ENCODE data around the gene ULK1. TPM values are rescaled to one million over a fixed set of nuclear protein-coding genes. Genes with fewer than 3 reads are reported as not detected.
A peak's percentile ranks its signal among the peaks of the same experiment; 100 is the strongest.

Gene ULK1
- polyA plus RNA-seq, 1 donor from 2014 or later = 19.0 TPM

- no peak overlapping the region for H2AFZ ChIP-seq (ENCODE audit: low read depth, low read length)
- H3K36me3 ChIP-seq (ENCODE audit: insufficient read depth, low read length) = no peaks in the 10 kb centered on the region
- no peaks in the 10 kb centered on the region for H3K79me2 ChIP-seq (replicated peaks; ENCODE audit: insufficient read depth, low read length)
Observed at GRCh38 chr12:131919051-131919347, 24.6 kb downstream of the ULK1 start.

DNA sequence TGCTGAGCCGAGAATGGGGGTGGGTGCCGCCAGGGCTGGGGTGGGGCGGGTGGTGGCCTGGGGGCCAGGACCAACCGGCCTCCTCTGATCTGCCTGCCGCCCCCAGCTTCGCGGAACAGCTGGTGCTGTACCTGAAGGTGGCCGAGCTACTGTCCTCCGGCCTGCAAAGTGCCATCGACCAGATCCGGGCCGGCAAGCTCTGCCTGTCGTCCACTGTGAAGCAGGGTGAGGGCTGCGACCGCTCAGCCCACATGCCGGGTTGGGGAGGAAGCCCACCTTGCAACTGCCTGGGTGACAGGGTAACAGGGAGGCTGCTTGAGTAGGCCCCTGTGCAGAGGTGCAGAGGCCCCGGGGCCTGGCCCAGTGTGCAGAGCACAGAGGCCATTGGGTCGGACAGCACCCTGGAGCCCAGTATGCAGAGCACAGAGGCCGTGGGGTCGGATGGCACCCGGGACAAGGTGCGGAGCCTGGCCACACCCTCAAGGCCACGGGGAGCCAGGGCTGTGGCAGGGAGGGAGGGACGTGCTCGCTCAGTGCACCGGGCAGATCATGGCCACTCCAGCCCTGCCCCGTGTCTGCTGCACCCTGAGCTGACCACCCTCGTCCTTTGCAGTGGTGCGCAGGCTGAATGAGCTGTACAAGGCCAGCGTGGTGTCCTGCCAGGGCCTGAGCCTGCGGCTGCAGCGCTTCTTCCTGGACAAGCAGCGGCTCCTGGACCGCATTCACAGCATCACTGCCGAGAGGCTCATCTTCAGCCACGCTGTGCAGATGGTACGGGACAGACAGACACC, 25.1 kb downstream of the ULK1 start:
- TF ChIP-seq POLR2AphosphoS5 (IDR thresholded peaks at IDR 0.05) = peak; percentile 8
- TF ChIP-seq RAD21 (conservative IDR thresholded peaks at IDR 0.05) = no peak
- H3K27ac ChIP-seq (ENCODE audit: low read length) = no peak overlapping the region
- H3K9me2 ChIP-seq (ENCODE audit: insufficient read depth, low read length) = no peaks in the 10 kb centered on the region
- no peak overlapping the region for H3K4me2 ChIP-seq (ENCODE audit: low read length)
- H2AFZ ChIP-seq (ENCODE audit: low read depth, low read length) = no peak overlapping the region
- H3K4me3 ChIP-seq (ENCODE audit: low read length) = no peak overlapping the region
- no peaks in the 10 kb centered on the region for H3K9me3 ChIP-seq (ENCODE audit: low read length)
- H3K9ac ChIP-seq (ENCODE audit: low read length) = no peak overlapping the region
- H4K20me1 ChIP-seq (ENCODE audit: insufficient read depth) = no peaks in the 10 kb centered on the region
- H3F3A ChIP-seq (ENCODE audit: insufficient read depth, low read length, poor library complexity, severe bottlenecking) = no peaks in the 10 kb centered on the region
- no peaks in the 10 kb centered on the region for H3K79me2 ChIP-seq (replicated peaks; ENCODE audit: insufficient read depth, low read length)
- H3K36me3 ChIP-seq (ENCODE audit: insufficient read depth, low read length) = no peaks in the 10 kb centered on the region
- H3K27me3 ChIP-seq (ENCODE audit: insufficient read depth, low read depth, low read length) = no peaks in the 10 kb centered on the region

More at GRCh38 chr12:131919051-131919347, 24.6 kb downstream of the ULK1 start:
- Histone ChIP-seq H3K9ac (ENCODE audit: low read length) (no peak overlapping the region), H3K4me2 (ENCODE audit: low read length) (no peak overlapping the region), H3F3A (ENCODE audit: insufficient read depth, low read length, poor library complexity, severe bottlenecking) (no peaks in the 10 kb centered on the region), H3K9me3 (ENCODE audit: low read length) (no peaks in the 10 kb centered on the region), H3K9me2 (ENCODE audit: insufficient read depth, low read length) (no peaks in the 10 kb centered on the region), H4K20me1 (ENCODE audit: insufficient read depth) (no peaks in the 10 kb centered on the region), H3K4me3 (ENCODE audit: low read length) (no peak overlapping the region), H3K27ac (ENCODE audit: low read length) (no peak overlapping the region), H3K27me3 (ENCODE audit: insufficient read depth, low read depth, low read length) (no peaks in the 10 kb centered on the region)
- TF ChIP-seq EP300 (conservative IDR thresholded peaks at IDR 0.05; ENCODE audit: poor library complexity, severe bottlenecking) (no peak), MXI1 (conservative IDR thresholded peaks at IDR 0.05; ENCODE audit: poor library complexity, severe bottlenecking) (no peak), SMC3 (conservative IDR thresholded peaks at IDR 0.05; ENCODE audit: poor library complexity) (no peak), RAD21 (conservative IDR thresholded peaks at IDR 0.05) (no peak), POLR2AphosphoS5 (IDR thresholded peaks at IDR 0.05) (no peak), TAF1 (IDR thresholded peaks at IDR 0.05; ENCODE audit: low read depth) (no peak), EZH2 (IDR thresholded peaks at IDR 0.05; ENCODE audit: borderline replicate concordance, insufficient read depth, low read length, poor library complexity, severe bottlenecking) (no peak)
- TF ChIP-seq, protein P1, sequence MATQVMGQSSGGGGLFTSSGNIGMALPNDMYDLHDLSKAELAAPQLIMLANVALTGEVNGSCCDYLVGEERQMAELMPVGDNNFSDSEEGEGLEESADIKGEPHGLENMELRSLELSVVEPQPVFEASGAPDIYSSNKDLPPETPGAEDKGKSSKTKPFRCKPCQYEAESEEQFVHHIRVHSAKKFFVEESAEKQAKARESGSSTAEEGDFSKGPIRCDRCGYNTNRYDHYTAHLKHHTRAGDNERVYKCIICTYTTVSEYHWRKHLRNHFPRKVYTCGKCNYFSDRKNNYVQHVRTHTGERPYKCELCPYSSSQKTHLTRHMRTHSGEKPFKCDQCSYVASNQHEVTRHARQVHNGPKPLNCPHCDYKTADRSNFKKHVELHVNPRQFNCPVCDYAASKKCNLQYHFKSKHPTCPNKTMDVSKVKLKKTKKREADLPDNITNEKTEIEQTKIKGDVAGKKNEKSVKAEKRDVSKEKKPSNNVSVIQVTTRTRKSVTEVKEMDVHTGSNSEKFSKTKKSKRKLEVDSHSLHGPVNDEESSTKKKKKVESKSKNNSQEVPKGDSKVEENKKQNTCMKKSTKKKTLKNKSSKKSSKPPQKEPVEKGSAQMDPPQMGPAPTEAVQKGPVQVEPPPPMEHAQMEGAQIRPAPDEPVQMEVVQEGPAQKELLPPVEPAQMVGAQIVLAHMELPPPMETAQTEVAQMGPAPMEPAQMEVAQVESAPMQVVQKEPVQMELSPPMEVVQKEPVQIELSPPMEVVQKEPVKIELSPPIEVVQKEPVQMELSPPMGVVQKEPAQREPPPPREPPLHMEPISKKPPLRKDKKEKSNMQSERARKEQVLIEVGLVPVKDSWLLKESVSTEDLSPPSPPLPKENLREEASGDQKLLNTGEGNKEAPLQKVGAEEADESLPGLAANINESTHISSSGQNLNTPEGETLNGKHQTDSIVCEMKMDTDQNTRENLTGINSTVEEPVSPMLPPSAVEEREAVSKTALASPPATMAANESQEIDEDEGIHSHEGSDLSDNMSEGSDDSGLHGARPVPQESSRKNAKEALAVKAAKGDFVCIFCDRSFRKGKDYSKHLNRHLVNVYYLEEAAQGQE (IDR thresholded peaks at IDR 0.05; ENCODE audit: borderline replicate concordance) = no peak
- TF ChIP-seq, protein P2, sequence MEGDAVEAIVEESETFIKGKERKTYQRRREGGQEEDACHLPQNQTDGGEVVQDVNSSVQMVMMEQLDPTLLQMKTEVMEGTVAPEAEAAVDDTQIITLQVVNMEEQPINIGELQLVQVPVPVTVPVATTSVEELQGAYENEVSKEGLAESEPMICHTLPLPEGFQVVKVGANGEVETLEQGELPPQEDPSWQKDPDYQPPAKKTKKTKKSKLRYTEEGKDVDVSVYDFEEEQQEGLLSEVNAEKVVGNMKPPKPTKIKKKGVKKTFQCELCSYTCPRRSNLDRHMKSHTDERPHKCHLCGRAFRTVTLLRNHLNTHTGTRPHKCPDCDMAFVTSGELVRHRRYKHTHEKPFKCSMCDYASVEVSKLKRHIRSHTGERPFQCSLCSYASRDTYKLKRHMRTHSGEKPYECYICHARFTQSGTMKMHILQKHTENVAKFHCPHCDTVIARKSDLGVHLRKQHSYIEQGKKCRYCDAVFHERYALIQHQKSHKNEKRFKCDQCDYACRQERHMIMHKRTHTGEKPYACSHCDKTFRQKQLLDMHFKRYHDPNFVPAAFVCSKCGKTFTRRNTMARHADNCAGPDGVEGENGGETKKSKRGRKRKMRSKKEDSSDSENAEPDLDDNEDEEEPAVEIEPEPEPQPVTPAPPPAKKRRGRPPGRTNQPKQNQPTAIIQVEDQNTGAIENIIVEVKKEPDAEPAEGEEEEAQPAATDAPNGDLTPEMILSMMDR (IDR thresholded peaks at IDR 0.05; ENCODE audit: poor library complexity, severe bottlenecking) = no peak
